GM18909 (cell line): Measurements from ENCODE around the gene RASL12.
A peak's percentile ranks its signal among the peaks of the same experiment; 100 is the strongest.

Experiments used
- ATAC-seq: cut with Tn5 transposase; IDR thresholded peaks from one replicate; pipeline ENCODE4 v1.9.1; 2021; ENCODE audit warnings: mild to moderate bottlenecking; ENCODE audit not compliant: unreplicated experiment, poor library complexity

Gene RASL12

DNA sequence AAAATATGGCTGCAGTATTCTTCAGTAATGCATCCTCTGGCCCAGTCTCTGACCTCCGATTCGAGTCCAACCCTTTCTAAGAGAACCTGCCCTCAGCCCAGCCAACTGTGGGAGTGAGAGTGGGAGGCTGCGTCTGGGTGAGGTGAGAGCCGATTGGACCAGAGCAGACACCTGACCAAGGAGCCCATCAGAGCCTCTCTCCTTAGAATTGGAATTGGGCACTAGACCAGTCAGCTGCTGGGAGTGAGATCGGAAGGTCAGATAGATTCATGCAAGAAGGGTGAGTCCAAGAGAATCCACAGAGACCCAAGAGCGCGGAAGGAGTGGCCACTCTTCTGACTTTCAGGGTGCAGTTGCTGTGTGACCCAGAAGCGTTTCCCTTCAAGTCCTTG lies 10.2 kb downstream of the RASL12 start:
- ATAC-seq, result no peak

DNA sequence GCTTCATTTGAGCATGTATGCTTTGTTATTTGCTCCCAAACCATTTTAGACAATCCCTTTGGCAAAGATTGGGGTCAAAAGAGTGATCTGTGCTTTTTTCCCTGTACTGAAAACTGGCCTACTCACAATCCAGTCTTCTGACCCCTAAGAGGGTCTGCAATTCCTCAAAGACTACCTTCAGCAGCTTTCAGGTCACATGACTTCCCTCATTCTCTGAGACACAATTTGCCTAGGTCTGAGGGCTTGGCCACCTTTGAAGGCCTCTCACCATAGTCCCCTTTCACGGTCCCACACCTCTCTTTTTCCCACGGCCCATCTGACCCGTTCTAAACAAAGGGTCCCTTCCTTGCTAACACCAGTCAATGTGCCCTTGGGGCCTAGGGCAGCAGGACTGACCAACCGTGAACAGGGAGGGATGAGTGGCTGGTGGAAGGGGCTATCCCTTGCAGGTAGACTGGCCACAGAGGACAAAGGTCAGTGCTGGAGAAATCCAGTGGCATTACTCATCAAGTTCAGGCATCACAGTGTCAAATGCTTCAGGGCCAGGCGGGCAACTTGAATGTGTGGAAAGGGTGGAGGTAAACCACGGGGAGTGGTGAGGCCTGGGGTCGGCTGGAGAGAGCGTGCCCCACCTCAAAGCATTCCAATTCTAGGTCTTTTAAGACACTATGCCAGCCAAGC lies 10.8 kb downstream of the RASL12 start:
- ATAC-seq, result no peak

DNA sequence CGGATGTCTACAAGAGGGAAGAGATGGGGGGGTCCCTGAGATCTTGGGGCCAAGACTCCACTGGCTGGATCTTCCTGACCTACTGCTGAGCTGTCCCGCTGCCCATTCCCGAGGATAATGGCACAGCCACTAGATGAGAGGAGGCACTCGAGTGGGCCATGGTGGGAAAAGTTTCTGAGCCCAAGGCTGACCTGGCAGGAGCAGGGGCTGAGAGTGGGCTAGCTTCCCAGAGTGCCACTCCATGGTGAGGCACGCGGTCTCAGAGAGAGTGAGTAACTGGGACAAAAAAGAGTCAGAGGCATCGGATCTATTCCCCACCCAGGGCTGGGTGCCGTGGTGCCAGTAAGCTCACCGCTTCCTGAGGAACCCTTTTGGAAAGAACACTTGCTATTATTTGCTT lies 11.7 kb downstream of the RASL12 start:
- ATAC-seq, result no peak

DNA sequence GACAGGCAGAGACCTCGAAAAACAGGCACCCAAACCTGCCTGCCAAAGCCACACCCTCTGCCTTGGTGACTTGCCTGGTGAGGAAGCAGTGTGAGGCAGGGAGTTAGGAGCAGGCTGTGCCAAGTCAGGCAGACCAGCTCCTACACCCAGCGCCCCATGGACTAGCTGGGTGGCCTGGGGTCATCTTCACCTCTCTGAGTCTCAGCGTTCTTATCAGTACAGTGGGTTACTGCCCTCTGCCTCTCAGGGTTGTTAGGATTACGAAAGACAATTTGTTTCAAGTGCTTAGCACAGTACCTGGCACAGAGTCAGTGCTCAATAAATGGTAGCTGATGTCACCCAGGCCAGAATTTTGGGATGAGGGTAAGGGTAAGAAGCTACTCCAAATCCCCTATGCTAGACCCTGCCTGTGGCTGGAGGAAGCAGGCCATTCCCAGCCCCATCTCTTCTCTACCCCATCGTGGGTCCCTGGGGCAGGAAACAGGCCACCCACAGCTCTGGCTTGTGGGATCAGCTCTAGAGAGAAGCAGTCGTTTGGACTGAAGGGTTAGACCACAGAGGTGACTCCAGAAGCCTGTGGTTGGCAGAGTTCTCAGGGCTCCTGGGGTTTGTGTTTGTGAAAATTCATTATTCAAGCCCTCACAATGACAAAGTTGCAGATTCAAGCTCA lies 12.5 kb downstream of the RASL12 start:
- ATAC-seq, result no peak

DNA sequence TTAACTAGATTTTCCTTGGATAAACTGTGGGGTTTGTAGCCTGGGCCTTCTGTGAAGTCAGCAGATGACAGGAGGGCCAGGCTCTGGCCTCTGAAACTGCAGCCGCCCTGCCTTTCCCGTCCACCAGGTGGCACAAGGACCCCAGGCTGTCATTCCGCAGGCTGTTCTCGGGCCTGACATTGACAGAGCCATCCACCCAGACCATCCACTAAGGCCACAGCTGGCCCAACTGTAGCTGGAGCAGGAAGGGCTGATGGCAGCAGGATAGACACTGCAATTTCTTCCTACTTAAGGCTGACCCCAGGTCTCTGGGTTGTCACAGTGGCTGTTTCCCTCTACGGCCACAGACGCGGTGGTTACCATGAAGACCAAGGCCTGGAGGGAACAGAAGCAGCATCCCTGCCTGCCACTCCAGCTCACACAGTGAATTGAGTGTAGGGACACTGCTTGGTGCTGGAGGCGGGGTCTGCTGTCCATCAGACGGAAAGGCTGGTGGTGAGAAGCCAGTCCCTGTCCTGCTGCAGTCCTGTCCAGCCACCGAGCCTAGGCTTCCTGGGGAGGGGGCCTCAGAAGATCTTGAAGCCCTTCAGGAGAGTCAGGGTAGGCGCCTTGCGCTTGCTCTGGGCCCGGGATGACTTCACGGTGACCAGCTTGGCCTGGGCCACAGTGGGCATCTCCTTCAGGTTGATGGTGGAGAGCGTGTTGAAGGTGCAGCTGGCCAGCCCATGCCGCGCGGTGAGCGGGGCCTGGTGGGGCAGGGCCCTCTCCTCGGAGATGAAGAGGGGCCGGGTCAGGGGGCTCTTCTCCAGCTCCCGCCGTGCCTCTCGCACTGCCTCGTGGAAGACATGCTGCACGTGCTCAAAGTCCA lies 13.2 kb downstream of the RASL12 start:
- ATAC-seq, result peak; percentile 49

DNA sequence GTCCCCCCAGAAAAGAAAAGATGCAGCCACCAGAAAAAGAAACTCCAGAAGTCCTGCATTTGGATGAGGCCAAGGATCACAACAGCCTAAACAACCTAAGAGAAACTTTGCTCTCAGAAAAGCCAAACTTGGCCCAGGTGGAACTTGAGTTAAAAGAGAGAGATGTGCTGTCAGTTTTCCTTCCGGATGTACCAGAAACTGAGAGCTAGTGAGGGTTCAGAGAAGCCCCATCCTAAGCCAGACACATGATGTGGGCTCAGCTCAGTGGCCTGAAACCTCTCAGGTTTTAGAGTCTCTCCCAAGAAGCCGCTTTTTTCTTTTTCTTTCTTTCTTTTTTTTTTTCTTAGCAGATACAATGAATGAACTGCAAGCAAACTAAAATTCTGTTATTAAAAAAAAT lies 14.8 kb downstream of the RASL12 start:
- ATAC-seq, result no peak

DNA sequence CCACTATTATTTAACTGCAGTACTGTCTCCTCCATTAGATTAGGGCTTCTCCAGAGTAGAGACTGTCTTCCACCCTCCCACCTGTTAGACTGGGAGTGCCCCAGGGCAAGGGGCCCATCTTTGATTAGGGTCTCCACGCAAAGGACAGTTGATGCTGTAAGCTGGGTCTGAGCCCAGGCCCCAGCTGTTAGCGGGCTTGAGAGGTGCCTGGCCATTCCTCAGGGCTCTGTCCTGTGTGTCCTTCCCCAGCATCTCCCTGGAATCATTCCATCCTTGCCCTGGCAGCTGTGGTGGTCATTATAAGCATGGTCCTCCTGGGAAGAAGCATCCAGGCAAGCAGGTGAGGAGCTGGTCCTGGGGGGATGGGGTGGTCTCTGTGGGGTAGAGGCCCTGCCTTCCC lies 16.5 kb downstream of the RASL12 start:
- ATAC-seq, result no peak

DNA sequence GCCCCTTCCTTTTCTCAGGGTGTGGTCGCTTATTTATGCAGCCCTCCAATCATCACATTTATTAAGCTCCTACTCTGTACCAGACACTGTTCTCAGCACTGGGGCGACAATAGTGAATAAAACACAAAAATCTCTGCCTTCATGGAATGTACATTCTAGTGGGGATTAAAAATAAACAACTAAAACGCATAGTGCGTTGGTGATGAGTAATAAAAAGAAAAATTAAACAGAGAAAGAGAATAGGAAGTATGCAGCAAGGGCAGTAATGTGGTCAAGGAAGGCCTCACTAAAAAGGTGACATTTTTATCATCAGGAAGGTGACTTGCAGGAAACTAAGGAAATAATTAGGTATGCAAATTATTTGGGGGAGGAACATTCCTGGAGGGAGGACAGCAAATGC lies 17.5 kb downstream of the RASL12 start:
- no peak for ATAC-seq

DNA sequence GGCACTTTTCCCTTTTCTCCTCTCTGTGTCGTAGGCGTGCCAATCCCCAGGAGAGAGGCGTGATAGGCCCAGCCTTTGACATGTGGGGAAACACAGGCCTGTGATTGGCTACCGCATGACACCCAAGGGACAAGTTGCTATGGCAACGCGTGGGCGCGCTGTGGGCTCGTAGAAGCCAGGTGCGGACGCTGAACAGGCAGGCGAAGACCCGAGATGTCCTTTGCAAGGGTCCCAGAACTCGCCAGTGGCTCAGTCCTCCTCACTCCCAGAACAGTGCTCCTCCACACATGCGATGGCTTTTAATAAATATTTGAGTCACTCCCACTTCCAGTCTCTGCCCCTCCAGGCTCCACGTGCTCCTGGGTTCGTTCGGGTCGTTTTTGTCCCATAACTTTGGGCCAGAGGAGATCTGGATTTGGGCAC lies 18.4 kb downstream of the RASL12 start:
- ATAC-seq, result peak; percentile 90

DNA sequence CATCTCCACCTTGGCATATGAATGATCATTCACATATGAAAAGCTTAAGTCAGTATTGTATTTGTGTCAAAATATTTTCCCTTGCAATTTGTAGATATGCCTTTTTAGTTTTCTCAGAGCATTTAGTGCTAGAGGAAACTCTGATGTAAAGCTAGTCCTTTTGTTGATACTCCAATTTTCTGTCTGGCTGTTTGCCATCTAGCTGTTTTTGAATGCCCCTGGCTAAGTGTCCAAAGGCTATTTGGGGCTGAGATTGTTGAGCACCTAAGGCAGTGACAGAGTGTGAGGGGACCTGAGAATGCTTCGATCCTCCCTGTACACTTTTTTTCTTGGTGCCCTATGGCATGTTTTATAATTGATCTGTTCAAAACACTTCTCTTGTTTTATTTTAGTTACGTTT lies 19.6 kb downstream of the RASL12 start:
- no peak for ATAC-seq

DNA sequence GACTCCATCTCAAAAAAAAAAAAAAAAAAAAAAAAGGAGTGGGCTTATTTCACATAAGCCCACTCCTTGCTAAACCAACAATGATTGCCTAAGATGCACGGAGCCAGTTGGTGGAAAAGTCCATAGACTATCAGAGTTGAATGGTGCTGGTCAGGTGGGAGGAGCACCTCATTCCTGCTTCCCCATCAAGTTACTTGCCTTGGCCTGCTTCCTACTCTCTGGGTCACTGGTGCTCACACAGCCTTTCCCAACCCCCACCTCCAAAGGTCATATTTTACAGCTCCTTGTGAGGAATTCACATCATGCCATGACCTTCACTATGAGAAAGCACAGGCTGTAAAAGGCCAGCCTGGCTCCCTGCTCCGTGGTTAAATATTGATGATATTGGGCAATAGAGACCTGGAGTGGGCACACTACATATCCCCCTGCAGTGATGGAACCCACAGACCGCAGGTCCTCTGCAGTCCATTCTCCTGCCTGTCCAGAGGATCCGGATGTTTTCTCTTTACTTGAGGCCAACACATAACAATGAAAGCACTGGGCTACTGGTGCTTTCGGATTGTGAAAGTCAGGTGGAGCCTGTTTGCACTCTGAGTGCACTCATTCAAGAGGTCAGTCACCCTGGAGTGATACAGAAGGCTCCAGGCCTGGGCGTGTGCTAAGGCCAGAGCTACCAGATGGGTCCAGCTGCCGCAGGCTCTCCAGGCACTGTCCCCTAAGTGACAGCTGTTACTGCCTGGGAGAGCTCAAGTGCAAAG lies 22.9 kb downstream of the RASL12 start, which contains the start of gene SLC51B:
SLC51B (plus strand) TSS at position 664 of the 758 bp plus-strand sequence. CDS start 4,618 bp downstream, outside the sequence.
- ATAC-seq, result no peak

DNA sequence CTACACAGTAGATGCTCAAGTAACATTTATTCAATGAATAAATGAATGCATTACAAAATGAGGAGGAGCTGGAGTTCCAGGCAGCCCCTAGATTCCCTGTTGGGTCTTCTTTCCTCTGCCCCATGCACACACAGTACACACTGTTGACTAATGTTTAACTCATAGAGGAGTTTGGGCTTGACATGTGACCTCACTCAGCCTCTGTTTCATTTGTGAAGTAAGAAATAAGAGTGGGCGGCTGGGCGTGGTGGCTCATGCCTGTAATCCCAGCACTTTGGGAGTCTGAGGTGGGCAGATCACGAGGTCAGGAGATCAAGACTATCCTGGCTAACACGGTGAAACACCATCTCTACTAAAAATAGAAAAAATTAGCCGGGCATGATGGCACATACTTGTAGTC lies 23.6 kb downstream of the RASL12 start:
- peak; percentile 52 for ATAC-seq

DNA sequence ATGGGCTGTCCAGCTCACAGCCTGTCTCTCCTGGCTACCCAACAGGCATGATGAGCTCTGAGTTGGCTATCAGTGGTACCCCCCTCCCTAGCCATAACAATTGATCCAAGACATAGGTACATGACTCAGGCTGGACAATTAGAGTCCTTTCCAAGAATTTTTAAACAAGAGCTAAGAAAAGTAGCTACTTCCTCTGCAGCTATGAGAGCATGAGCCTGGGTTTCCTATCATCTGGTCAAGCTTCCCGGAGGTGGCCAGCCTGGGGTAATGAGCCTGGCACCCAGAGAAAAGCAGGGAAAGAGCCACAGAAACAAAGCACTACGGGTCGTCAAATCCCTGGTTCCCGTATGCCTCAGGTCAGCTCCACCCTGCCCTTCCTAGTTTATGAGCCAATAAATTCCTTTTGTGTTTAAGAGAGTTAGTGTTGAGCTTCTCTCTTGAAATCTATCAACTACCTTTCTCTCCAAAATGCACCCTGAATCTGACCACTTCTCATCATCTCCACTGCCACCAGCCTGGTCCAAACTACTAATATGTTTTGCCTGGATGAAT lies 24.9 kb downstream of the RASL12 start:
- ATAC-seq, result no peak

DNA sequence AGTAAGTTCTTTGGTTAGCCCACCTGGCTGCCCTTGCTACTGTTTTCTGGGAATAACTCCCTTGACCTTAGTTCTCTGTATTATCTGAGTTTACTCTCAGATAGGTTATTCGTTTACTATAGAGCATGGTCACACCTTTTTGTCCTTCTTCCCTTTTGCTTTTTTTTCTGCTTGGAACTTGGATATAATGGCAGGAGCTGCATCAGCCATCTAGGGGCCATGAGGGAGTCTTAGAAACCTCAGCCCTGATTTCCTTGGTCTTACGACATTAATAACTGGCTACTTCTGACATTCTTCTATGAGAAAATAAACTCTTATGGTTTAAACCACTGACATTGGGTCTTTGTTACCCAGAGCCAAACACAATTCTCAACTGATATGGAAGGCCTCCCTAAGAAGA lies 26.0 kb downstream of the RASL12 start:
- no peak for ATAC-seq

DNA sequence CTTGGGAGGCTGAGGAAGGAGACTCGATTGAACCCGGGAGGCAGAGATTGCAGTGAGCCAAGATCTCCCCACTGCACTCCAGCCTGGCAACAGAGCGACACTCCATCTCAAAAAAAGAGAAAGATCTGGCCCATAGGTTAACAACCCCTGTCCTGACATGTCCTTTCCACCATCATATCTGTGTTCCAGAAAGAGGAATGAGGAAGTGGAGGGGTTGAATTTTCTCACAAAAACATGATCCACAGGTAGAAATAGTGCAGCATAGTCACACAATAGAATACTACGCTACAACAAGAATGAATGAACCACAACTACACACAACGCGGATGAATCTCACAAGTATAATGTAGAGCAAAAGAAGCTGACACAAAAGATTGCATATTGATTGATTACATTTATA lies 27.3 kb downstream of the RASL12 start:
- no peak for ATAC-seq

DNA sequence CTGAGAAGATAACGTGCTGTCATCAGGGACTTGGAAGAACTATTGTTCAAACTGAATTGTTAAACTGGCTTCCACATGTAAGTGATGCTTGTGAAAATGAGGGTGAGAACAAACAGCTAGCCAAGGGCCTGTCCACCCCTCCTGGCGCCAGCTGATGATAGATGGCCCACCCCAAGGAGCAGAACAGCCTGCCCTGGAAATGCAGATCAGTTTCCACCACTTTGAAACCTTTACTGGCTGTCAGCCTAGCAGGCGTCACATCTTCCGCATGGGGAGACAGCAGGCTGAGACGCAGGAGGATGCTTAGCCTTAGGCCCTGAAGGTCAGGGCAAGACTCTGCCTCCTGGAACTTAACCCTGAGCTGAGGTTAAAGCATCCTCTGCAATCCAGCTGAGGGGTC lies 29.0 kb downstream of the RASL12 start:
- ATAC-seq, result no peak

DNA sequence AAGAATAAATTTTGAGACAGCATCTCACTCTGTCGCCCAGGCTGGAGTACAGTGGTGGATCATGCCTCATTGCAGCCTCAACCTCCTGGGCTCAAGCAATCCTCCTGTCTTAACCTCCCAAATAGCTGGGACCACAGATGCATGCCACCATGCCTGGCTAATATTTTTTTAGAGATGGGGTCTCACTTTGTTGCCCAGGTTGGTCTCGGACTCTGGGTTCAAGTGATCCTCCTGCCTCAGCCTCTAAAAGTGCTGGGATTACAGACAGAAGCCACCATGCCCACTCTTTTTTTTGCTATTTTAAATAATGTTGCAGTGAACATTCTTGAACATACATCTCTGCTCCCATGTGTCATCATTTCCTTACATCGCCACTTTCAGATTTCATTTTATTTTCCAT lies 29.4 kb downstream of the RASL12 start:
- ATAC-seq, result no peak

DNA sequence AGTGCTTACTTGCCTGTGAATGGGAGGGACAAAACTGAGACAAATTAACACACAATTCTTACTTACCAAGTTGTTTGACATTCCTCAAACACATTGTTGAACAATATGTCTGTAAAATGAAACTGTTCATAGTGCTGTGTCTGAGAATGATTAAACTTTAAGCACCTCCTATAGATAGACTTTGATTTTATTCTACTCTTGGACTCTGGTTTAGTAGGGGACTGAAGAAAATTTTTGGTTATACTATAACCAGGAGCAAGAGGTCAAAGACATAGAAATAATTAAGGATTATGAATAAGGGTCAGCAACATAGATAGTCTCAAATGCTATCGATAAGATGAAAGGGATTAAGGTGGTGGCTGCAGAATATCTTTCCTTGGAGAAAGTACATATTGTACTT lies 30.5 kb downstream of the RASL12 start:
- ATAC-seq, result no peak

DNA sequence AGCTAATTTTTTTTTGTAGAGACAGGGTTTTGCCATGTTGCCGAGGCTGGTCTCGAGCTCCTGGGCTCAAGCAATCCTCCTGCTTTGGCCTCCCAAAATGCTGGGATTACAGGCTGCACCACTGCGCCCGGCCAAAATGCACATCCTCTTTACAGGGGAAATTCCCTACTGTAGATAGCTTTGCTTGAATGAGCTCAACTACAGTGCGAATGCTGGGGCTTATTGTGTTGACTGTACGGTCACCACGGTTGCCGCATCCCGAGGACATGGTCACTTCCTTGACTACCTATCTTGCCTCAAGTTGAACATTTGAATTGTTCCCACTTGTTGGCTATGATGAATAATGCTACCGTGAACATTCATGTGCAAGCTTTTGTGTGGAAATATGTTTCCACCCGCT lies 33.1 kb downstream of the RASL12 start:
- no peak for ATAC-seq

DNA sequence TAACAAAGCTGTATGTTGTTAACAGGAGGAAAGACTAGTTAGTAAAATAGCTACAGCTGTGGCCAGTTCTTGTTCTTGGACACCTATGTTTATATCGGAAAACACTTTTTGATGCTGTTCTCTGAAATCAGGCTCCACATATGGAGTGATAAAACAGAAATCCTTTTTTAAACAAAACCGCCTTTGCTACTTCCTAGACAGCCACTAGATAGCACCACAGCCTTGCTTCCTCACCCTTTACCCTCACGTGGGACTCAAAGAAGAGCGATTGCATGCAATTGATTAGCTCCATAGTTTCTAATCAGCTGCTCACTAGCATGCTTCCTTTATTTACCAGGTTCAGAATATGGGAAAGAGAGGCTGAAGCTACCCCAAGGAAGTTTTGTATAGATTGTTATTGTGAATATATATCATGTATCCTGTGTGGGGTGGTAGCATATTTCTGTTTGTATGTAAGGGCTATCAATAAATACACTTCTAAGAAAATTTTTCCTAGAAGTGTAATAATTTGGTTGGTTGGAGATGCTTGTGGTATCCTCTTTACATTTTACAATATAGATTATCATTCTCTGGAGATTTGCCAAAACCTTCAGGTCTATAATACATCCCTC lies 34.0 kb downstream of the RASL12 start:
- no peak for ATAC-seq
